ENCODE data around the gene MICAL2.

MICAL2 gene, protein sequence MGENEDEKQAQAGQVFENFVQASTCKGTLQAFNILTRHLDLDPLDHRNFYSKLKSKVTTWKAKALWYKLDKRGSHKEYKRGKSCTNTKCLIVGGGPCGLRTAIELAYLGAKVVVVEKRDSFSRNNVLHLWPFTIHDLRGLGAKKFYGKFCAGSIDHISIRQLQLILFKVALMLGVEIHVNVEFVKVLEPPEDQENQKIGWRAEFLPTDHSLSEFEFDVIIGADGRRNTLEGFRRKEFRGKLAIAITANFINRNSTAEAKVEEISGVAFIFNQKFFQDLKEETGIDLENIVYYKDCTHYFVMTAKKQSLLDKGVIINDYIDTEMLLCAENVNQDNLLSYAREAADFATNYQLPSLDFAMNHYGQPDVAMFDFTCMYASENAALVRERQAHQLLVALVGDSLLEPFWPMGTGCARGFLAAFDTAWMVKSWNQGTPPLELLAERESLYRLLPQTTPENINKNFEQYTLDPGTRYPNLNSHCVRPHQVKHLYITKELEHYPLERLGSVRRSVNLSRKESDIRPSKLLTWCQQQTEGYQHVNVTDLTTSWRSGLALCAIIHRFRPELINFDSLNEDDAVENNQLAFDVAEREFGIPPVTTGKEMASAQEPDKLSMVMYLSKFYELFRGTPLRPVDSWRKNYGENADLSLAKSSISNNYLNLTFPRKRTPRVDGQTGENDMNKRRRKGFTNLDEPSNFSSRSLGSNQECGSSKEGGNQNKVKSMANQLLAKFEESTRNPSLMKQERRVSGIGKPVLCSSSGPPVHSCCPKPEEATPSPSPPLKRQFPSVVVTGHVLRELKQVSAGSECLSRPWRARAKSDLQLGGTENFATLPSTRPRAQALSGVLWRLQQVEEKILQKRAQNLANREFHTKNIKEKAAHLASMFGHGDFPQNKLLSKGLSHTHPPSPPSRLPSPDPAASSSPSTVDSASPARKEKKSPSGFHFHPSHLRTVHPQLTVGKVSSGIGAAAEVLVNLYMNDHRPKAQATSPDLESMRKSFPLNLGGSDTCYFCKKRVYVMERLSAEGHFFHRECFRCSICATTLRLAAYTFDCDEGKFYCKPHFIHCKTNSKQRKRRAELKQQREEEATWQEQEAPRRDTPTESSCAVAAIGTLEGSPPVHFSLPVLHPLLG

DNA sequence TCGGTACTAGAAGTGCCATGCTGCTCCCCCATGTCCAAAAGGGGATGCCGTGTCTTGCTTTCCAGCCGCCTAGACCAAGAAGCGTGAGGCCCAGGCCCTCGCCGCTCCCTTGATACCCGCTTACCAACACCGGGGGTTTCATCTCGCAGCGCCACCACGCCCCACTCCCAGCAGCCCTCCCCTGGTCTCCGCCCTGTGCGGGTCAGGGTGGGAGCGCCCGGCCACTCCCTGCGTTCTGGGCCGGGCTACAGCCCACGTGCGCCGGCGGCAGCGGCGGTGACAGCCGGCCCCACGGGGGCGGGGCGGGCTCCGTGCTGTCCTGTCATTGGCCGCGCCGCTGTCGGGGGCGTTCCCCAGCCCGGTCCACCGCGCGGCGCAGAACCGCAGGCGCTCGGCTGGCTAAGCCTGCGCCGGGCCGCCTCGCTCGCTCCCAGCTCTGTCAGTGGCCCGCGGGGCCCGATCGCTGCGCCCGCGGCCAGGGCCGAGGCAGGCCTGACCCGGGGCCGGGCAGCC, at the start of gene MICAL2:
MICAL2 (plus strand) TSS at position 390 of the 513 bp plus-strand sequence. CDS start 51,566 bp downstream, outside the sequence.
- peak; percentile 90 for DNase-seq

DNA sequence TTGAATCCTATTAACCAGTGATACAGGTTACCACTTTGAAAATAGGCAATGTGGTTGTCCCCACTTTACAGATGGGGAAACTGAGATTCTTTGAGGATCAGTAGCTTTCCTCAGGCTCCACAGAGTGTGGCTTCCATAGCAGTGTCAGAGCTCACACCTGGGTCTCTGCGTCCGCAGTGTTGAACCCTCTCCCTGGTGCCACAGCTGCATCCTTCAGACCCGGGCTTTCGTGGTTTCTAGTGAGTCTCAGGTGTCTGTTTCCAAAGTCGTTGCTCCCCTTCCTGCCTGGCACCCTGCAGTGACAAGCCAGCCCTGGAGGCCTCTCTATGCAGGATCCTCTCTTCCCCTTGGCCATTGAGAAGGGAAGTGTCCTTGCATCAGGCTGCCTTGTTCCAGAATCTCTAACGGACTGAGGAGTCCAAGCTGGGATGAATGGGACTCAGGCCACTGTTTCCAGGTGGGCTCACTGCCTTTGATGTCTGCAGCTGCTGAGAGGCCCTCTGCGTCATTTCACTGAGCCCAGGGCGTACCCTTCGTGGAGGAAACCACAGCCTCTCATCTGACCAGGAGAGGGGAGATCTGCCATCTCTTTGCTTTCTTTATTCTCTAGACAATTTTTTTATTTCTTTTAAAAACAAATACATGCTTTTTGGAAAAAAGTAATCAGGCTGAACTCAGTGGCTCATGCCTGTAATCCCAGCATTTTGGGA, 48.4 kb upstream of the MICAL2 start:
- no peak for DNase-seq

DNA sequence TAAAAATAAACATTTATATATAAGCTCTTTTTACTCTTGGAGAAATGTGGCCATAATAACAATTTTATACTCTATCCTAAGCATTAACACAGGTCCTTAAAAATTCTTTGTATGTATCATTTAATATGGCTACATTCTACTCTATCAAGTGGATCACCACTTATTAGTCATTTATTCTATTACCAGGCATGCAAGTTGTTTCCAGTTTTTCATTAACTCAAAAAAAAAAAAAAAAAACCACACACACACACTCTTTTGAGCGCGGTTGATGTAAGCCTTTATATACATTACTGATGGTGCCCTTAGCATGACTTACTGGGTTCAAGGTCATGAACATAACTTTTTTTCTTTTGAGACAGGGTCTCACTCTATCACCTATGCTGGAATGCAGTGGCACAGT, 47.1 kb upstream of the MICAL2 start:
- DNase-seq: no peak

DNA sequence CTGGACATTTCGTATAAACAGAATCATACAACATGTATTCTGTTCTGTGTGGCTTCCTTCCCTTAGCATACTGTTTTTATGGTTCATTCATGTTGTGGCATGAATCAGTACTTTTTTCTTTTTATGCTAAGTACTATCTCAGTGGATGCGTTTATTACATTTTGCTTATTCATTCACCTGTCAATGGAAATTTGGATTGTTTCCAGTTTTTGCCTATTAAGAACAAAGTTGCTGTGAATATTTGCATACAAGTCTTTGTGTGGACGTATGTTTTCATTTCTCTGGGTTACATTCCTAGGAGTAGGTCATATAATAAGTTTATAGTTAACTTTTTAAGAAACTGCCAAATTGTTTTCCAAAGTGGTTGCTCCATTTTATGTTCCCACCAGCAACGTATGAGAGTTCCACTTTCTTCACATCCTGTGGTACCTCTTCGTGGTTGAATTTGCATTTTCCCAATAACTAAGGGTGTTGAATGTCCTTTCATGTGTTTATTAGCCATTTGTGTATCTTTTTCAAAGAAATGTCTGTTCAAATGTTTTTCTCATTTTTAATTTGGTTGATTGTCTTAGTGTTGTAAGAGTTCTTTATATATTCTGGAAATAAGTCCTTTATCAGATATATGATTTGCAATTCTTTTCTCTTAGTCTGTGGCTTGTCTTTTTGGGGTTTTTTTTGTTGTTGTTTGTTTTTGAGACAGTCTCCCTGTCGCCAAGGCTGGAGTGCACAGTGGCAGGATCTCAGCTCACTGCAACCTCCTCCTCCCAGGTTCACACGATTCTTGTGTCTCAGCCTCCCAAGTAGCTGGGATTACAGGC, 46.0 kb upstream of the MICAL2 start:
- no peak for DNase-seq

DNA sequence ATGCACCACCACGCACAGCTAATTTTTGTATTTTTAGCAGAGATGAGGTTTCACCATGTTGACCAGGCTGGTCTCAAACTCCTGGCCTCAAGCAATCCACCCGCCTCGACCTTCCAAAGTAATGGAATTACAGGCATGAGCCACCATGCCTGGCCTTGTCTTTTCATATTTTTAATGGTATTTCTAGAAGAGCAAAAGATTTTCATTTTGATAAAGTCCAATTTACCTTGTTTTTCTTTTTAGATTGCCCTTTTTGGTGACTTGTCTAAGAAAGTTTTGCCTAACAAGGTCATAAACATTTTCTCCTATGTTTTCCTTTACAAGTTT, 45.5 kb upstream of the MICAL2 start:
- no peak for DNase-seq

DNA sequence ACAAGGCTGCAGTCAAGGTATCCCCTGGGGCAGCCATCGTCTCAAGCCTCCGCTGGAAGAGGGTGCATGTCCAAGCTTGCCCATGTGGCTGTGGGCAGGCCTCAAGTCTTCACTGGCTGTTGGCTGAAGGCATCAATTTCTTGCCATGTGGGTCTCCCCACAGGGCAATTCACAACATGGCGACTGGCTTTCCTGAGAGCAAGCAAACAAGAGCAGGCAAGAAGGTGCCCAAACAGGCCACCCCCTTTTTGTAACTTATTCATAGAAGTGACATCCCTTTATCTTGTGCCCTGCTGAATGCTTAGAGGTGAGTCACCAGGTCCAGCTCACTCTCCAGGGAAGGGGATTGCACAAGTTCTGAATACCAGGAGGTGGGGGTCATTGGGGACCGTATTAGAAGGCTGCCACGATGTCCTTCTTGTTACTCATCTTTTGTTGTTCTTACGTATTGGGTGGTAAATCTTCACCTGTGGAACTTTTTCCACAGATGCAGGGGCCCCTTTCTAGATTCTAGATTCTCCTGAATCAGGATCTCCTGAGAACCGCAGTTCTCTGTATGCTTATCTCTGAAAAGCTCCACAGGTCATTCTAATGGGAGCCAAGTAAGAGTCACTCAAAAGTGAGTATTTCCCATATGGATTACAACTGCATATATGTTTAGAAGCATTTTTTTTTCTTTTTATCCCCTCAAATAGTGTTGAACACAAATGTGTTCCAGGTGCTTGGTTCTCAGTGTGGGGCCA, 44.2 kb upstream of the MICAL2 start:
- no peak for DNase-seq

DNA sequence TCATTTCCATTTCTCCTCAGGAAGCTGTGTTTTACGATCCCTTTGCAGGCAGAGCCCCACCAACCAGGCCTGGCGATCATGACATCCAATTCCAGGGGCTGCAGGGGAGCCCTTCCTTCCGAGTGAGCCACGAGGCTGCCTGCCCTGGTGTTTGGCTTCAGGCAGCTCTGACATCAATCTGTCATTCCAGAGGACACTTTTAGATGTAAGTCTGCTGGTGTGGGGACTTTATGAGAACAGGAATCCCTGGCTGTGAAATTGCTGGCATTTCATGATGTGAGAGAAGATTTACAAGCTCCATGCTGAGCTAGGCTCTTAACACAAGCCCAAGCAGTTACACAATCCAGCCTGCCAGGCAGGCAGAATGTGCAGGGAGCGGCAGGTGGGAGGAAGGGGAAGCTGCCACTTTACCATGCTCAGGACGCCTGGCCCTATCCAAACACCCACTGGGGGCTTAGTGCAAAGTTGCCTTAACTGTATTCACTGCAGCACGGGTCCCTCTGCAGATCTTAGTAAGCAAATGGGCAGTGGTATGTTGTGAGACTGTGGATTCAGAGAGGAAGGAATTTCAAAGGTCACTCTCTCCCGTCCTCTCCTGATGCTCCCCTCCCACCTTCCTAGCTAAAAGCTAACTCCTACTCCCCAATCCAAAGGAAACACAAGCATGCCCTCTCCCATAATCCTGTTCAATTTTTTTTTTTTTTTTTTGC, 43.4 kb upstream of the MICAL2 start:
- no peak for DNase-seq

DNA sequence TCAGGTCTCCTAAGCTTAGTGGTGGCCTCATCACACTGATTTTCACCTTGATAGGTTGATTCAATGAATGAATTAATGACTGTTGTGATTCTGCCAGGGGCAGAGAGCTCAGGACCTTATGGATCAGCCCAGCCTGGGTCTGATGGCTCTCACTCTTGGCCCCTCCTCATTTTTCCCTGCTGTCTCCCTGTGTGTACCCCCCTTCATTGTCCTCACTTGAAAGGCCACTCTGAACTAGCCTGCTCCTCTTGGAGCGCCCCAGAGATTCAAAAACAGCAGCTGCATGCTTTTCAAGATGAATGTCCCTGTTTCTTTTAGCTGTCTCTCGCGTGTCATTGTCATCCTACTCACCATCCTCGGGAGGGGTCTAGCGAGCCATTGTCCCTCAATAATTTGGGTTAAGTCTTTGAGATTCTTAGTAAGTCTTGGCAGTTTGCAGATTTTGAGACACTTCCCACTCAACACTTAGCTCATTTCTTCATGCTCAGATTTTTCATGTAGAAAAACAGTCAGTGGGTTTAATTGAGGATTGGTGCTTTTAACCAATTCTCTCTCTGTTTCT, 42.5 kb upstream of the MICAL2 start:
- DNase-seq: no peak

DNA sequence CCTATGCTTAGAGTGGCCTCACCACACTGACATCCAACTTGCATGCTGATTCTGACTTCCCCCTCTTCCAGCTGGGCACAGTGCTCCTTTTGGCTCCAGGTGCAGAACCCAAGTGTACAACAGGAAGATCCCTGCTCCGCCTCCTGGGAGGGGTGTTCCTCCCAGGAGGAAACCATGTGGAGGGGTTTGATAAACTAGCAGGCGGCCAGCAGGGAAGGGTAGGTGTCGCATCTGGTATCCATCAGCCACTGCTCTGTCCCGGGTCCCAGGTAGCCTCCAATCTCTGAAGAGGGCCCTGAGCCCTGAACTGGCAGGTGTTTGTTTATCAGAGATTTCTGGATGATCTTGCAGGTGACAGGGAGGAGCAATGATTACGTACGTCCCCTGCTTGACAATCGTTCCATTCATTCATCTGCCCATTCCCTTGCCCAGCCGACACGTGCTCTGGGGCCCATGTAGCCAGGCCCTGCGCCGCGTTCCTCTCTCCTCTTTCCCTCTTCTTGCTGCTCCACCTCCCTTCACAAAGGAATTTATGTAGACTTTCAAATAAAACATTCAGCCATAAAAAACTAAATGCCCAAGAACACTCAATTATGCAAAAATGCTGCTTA, 41.2 kb upstream of the MICAL2 start:
- DNase-seq: no peak

DNA sequence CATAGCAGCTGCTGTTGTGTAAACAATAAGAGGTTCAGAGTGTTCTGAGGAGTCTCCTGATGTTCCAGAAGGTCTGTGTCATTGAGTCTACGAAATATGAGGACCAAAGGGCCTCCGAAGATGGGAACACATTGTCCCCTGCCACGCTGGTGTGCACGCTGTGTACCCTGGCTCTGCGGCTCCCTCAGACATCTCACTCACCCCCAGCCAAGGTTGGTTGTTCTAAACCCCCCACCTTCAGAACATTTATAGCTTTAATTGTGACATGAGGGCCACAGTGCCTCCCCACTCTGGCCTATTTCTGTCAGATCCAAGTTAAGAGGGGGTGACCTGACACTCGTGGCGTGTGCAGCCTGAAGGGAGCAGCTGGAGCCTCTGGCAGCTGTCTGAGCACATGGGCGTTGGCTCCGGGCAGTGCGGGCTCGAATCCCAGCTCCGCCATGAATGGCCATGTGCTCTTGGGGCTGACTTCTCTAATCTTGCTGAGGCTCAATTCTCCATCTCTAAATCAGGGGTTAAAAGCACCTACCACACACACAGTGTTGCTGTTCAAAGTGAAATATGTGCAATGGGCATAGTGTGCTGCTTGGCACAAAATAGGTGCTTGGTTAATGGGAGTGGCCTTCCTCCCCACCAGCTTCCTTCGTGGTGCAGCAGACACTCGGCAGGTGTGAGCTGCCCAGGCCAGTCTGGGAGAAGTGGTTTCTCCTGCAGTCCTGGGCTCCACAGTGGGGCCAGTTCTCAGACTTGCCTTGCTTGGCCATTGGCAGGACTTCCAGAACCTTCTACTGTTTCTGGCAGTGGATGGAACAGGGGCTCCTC, 39.7 kb upstream of the MICAL2 start:
- DNase-seq: no peak

DNA sequence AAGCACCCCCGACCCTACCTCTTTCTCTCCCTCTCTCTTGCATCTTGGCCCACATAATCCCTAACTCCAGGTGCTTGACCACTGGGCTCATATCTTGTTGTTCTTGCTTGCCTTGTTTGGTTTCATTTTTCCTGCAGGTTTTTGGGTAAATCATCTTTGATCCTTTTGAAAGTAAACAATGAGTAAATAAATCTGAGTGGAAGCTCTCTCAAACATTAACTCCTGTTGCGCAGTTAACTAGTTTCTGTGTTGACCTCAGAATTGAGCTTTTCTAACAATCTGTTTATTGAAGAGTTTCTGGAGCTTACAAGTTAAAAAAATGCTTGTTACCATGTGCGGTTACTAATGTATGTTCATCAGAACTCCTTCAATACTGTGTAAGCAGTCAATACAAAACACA, 38.8 kb upstream of the MICAL2 start:
- no peak for DNase-seq

DNA sequence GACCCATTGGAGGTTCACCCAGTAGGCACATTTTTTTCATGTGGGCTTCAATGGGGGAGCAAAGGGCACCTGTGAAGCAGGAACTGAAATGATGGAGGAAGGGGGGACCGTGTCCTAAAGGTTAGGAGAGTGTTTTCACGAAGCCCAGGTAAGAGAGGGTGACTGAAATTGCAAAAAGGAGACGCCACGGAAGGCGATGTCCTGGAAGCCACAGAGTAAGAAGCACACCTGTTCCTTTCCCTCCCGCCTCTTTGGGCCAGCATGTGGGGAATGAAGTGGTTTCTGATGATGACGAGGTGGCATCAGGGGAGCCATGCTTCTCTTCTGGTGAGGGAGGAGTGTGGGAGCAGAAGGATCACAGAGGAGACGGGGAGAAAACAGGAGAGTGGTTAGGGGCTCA, 37.0 kb upstream of the MICAL2 start:
- no peak for DNase-seq

DNA sequence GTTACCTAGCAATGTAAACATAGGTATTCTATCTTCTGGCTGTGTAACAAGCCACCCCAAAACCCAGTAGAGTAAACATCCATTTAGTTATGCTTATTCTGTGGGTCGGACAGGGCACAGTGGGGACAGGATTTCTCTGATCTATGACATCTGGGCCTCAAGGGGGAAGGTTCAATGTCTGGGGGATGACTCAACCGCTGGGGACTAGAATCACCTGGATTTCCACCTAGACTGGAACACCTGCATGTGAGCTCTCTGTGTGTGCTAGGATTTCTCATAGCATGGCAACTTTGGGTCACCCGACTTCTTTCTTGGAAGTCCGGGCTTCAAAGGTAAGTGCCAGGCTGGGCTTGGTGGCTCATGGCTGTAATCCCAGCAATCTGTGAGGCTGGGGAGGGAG, 36.5 kb upstream of the MICAL2 start:
- no peak for DNase-seq

DNA sequence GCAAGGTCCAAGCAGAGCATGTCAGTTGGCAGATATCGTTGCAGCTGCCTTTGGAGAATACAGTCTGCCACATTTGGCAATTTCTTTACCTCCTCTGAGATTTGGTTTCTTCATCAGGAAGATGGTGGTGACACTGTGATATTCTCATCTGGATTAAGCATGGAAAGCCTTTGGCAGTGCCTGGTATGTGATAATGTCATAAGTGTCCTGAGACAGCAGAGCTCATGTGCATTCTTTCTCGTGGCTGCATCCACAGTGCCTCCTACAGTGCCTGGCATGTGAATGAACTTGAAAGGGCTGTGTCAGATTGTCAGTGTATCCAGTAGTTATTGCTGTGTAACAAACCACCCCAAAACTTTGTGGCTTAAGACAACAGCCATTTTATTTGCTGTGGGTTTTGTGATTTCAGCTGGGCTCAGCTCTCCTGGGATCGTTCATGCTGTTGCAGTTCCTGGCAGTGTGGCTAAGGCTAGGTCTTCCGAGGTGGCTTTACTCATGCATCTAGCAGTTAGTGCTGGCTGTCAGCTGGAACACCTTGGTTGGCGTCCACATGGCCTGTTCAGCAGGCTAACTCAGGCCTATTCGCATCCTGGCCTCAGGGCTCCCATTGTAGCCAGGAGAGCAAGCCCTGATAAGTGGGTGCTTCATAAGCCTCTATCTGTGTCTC, 35.7 kb upstream of the MICAL2 start:
- DNase-seq: no peak

DNA sequence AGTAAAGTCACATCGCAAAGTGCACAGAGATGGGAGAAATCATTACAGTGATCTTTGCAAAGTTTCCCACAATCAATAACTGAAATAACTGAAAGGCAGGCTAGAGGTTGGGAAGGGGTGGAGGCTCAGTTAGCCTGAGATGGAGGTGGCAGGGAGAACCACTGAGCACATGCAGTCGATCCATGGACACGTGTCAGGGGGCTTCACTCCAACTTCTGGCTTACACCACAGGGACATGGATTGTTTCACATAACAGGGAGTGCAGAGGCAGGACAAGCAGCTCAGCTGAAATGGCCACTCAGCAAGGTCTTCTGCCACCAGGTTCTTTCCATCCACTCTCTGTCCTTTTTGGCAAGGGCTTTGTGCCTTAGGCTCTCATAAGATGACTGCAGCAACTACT, 35.1 kb upstream of the MICAL2 start:
- no peak for DNase-seq

DNA sequence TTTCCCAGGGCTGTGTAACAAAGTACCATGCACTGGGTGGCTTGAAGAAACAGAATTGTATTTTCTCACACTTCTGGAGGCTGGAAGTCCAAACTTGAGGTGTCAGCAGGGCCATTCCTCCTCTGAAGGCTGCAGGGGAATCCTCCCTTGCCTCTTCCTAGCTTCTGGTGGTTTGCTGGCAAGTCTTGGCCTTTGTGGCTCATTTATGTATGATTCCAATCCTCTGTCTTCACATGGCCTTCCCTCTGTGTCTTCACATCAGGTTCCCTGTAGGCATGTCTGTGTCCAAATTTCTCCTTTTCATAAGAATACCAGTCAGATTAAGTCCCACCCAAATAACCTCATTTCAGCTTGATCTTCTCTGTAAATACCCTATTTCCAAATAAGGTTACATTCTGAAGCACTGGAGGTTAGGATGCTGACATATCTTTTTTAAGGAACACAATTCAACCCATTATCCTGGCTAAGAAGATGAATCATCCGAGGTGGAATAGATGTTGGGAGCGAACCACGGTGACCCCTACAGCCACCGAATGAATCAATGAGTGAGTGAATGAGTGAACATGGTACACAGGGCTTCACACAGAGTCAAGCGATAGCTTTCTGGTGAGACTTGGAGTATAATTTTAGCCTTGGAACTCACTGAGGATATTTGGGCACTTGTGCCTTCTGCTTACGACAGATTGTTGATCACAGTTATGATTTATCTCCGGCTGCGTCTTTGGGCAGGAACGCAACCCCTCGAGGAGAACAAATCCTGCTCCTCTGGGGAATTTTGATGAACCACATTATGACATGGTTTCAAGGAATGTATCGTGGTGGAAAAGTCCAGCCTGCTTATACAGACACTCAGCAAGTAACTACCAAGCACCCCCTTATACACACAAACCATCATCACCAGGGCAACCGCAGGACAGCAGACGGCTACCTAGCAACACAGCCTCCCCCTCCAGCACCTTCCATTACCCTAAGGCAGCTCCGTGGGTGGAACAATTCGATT, 34.3 kb upstream of the MICAL2 start:
- no peak for DNase-seq
